Activated T-cell treated with anti-CD3 and anti-CD28 coated beads, Interleukin-2, amount 50 U/mL, for 1 hour (primary cell): ENCODE results near the gene KDM5A.
"Not testable (repeated sequence)": the region's sequence is repeated elsewhere in the genome, so short reads cannot be mapped to it uniquely, and the experiment has no call there.

ENCODE experiments used
- DNase-seq: peaks from one replicate; pipeline ENCODE4 v3.0.0-alpha.2; 2020

KDM5A gene

GRCh38 chr12:236445-236844 is 152.7 kb downstream of the KDM5A start:
- DNase-seq = no peak

DNA sequence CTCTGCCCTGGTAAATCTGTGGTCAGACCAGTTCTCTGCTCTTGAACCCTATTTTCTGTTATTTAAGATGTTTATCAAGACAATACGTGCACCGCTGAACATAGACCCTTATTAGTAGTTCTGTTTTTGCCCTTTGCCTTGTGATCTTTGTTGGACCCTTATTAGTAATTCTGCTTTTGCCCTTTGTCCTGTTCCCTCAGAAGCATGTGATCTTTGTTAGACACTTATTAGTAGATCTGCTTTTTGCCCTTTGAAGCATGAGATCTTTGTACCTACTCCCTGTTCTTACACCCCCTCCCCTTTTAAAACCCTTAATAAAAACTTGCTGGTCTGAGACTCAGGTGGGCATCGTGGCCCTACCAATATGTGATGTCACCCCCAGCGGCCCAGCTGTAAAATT is 153.2 kb downstream of the KDM5A start:
- DNase-seq = not testable (repeated sequence)

GRCh38 chr12:234891-235415 is 154.2 kb downstream of the KDM5A start:
- no peak for DNase-seq

GRCh38 chr12:234019-234418 is 155.1 kb downstream of the KDM5A start:
- DNase-seq = no peak

- DNase-seq = no peak
Measured at GRCh38 chr12:233615-233968, 155.5 kb downstream of the KDM5A start.

DNA sequence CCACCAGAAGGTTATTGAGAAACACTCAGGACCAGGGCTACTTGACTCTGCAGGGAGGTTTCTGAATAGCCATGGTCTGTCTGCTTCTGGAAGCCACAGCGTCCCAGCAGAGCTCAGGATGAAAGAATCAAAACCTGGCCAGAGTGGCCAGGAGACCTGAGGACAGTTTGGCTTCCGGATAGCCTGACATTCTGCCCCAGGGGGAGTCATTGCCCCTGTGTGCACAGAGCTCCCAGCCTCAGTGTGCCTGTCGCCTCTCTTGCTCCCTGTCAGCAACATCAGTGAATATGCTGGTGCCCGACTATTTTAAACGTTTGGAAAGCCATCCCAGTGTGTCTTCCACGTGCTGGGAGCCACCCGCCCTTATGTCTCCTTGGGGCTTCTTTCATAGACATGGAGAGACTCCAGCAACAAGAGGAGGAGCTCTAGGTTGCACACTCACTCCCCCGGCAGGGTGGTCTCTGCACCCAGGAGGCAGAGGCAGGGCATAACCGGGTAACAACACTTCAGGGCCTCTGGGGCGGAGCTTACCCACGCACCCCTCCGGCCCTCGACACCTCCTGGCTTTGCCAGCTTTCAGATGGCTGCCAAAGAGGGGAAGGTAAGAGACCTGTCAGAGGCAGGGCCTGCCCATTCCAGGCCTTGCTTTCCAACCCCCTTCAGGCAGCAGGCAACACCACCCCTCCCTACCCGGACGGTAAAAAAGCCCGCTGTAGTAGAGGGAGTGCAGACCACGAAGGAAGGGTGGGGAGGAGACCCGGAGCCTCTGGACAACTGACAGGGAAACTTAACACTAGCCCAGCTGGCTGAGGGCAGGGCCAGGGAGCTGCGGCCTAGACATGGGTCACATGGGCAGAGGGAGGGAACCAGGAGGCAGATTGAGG is 156.1 kb downstream of the KDM5A start:
- DNase-seq = no peak

GRCh38 chr12:230925-231671 is 158.0 kb downstream of the KDM5A start:
- no peak for DNase-seq
